Psoas muscle (tissue), 8 donors: ENCODE measurements around the gene COX4I2. TPM values are rescaled to one million over a fixed set of nuclear protein-coding genes. Genes with fewer than 3 reads are reported as not detected.

Source experiments
- ATAC-seq, 4 donors: fragments of 200-7000 bp; cut with Tn5 transposase; one replicate each; pipeline ENCODE4 v1.9.1; 2020; ENCODE audit warnings: moderate library complexity in 3 of 4, mild to moderate bottlenecking in 2 of 4
- DNase-seq, 2 donors: peaks; one replicate each; pipeline ENCODE4 v3.0.0-alpha.2; 2020
- H3K27ac ChIP-seq: fragments of 200-600 bp; one replicate; pipeline ENCODE4 v1.8.0; 2022
- H3K27me3 ChIP-seq, 3 donors: fragments of 200-600 bp in 1 of 3; one replicate each; pipeline versions ENCODE4 v1.6.1 to v1.8.0; 2013 to 2022; ENCODE audit warnings: low read length in 2 of 3, mild to moderate bottlenecking in 2 of 3, moderate library complexity in 1 of 3; ENCODE audit not compliant: insufficient read depth in 3 of 3
- H3K36me3 ChIP-seq, 2 donors: fragments of 200-600 bp in 1 of 2; one replicate each; pipeline versions ENCODE4 v1.6.1 to v1.8.0; 2013 to 2022; ENCODE audit warnings: low read depth in 1 of 2, mild to moderate bottlenecking in 1 of 2, moderate library complexity in 1 of 2; ENCODE audit not compliant: insufficient read depth in 1 of 2
- H3K4me1 ChIP-seq: fragments of 200-600 bp; one replicate; pipeline ENCODE4 v1.8.0; 2022
- H3K4me3 ChIP-seq: fragments of 200-600 bp; one replicate; pipeline ENCODE4 v1.8.0; 2022; ENCODE audit warnings: mild to moderate bottlenecking
- H3K9me3 ChIP-seq: fragments of 200-600 bp; one replicate; pipeline ENCODE4 v1.8.0; 2022
- WGBS, 3 donors: extraction: QIAGEN DNeasy Blood & Tissue Kit; methylation state at CpG; one replicate each; pipeline versions ENCODE4 v1.1.6 to v1.1.7; 2013; 5-methylcytosine and 5-hydroxymethylcytosine counted together
- intact Hi-C, 2 donors: fragments of 100-400 bp; cut with DNase I; formaldehyde crosslinking; loops; one replicate each; pipeline versions ENCODE4 v1.11.0 to v1.14.2; 2022
- polyA plus RNA-seq, 3 donors: library from polyadenylated mRNA; stranded (reverse); fragments of 200-250 nt; gene quantifications; one replicate each; pipeline ENCODE4 v1.2.3, GENCODE V29; 2013
- total RNA-seq, 4 donors: library from RNA; stranded (reverse); fragmentation: NEBNext Ultra II Directional in 2 of 4; extraction: Animal tissue kit (Norgen Biotek cat#: 25700) in 2 of 4; gene quantifications; one replicate each; pipeline versions ENCODE4 v1.2.1 to v1.2.4, GENCODE V29; 2021 to 2023
- TF ChIP-seq, protein P1 (sequence below): fragments of 200-600 bp; IDR thresholded peaks from one replicate; pipeline ENCODE4 v1.8.0; 2022; ENCODE audit warnings: antibody characterized with exemption
- donor health status: healthy with polysubstance abuse.
- donor health status: DM: no; HTN: no; CAD: no; lungs with moderate emphysema.
- donor health status: Bipolar disorder and iron deficiency.
- donor health status: healthy.
- donor health status: DM: yes; HTN: yes; CAD: no.
- donor health status: DM: no; HTN: no; CAD: no.
- donor health status: DM: no; HTN: no; CAD: no.
- donor health status: DM: yes; HTN: yes; CAD: no.

The COX4I2 gene
- total and polyA plus RNA-seq, 7 donors, result 3.5 to 13.2 (median 7.0) TPM

DNA sequence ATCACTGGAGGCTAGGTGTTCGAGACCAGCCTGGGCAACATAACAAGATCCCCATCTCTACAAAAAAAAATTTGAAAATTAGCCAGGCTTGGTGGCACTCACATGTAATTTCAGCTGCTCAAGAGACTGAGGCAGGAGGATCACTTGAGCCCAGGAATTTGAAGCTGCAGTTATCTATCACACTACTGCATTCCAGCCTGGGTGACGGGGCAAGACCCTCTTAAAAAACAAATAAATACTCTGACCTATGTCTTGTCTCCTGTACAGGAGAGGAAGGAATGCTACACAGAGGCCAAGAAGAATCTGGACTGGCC lies 25.8 kb downstream of the COX4I2 start:
- TF ChIP-seq, protein P1, sequence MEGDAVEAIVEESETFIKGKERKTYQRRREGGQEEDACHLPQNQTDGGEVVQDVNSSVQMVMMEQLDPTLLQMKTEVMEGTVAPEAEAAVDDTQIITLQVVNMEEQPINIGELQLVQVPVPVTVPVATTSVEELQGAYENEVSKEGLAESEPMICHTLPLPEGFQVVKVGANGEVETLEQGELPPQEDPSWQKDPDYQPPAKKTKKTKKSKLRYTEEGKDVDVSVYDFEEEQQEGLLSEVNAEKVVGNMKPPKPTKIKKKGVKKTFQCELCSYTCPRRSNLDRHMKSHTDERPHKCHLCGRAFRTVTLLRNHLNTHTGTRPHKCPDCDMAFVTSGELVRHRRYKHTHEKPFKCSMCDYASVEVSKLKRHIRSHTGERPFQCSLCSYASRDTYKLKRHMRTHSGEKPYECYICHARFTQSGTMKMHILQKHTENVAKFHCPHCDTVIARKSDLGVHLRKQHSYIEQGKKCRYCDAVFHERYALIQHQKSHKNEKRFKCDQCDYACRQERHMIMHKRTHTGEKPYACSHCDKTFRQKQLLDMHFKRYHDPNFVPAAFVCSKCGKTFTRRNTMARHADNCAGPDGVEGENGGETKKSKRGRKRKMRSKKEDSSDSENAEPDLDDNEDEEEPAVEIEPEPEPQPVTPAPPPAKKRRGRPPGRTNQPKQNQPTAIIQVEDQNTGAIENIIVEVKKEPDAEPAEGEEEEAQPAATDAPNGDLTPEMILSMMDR, result no peak
- WGBS, 3 donors, result 79 to 82% (median 81%) methylated on average over 2 of the region's 2 CpGs
- Histone ChIP-seq H3K9me3 (no peaks in the 10 kb centered on the region), H3K4me3 (no peak overlapping the region), H3K27ac (no peak overlapping the region), H3K4me1 (peaks cover 27% of the 10 kb centered on the region), H3K36me3 (peaks cover 7 to 29% of the 10 kb centered on the region in 2 donors), H3K27me3 (no peaks in the 10 kb centered on the region)
- intact Hi-C loops, result loop anchor here in 1 of 2 donors (10.0 kb wide), 1 partner anchor 161 kb away; no protein-coding TSS in a partner anchor
- DNase-seq (no peak), ATAC-seq (no peak)

DNA sequence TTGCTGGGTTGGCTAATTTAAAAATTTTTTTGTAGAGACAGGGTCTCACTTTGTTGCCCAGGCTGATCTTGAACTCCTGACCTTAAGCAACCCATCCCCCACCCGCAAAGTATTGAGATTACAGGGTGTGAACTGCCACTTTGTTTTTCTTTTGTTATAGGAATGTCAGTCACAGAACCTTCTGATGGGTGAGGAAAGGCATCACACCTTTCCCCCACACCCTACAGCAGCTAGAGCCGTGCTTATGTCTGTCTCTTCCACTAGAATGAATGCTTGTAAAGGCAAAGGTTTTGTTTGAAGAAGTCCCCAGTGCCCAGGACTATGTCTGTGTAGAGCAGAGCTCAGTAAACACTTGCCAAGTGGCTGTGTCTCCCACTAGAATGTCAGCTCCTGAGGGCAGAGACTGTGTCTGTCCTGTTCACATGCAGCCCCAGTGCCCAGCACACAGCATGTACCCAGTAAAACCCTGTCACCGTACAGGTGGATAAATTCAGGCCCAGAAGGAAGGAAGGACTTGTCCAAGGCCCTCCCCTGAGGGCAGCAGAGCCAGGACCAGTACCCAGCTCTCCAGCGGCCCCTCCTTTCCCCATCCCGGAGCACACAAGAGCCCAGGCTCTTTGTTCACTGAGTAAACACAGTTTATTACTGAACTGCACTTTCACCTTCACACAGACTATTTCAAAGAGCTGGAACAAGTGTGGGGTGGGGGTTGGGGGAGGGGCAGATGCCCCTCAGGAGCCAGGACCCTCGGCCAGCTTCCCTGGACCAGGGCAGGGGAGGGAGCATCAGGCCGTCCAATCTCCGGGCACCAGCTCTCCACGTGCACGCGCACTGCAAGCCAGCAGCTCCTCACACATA lies 26.4 kb downstream of the COX4I2 start:
- intact Hi-C loops, result loop anchor here in 1 of 2 donors (10.0 kb wide), 1 partner anchor 161 kb away; no protein-coding TSS in a partner anchor
- ATAC-seq (no peak), DNase-seq (no peak)
- Histone ChIP-seq H3K36me3 (peaks cover 7 to 29% of the 10 kb centered on the region in 2 donors), H3K27me3 (no peaks in the 10 kb centered on the region), H3K4me3 (no peak overlapping the region), H3K27ac (peak overlapping the region; percentile 56), H3K4me1 (peaks cover 33% of the 10 kb centered on the region), H3K9me3 (no peaks in the 10 kb centered on the region)
- WGBS, 3 donors, result 58 to 66% (median 61%) methylated on average over 11 of the region's 11 CpGs
- TF ChIP-seq, protein P1, result no peak

DNA sequence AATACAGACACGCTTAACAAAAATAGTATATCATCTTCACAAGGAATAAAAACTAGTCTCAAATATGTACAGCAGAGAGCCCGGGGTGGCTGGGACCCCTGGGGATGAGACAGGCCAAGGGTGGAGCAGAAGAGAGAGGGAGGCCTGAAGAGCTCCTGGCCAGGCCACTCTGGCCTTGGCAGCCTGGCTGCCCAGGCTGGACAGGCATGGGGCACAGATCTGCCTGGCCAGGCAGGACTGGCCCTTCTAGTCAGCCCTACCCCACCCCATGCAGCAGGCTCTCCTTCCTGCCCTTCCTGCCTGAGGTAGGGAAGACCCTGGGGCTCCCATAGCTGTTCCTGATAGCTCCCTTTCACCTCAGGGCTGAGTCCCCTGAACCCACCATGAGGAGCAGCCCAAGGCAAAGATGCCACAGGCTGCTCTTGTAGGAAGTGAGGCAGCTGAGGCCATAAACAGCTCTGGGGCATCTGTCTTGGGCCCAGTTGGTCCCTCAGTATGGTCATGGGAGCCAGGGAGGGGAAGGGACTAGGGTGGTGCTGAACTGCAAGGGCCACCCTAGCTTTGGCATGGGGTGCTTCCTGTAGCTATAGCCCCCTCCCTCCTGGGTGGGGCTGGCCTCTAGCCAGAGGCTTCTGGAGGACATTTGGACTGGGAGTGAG lies 27.1 kb downstream of the COX4I2 start:
- H3K4me1 ChIP-seq, result peaks cover 40% of the 10 kb centered on the region
- ATAC-seq (no peak), DNase-seq (no peak)
- H3K4me3 ChIP-seq, result no peak overlapping the region
- H3K27ac ChIP-seq, result peak overlapping the region; percentile 56
- intact Hi-C loops, result loop anchor here in 1 of 2 donors (10.0 kb wide), 1 partner anchor 160 kb away; no protein-coding TSS in a partner anchor
- H3K36me3 ChIP-seq, result peaks cover 7 to 29% of the 10 kb centered on the region in 2 donors
- TF ChIP-seq, protein P1, result no peak
- H3K27me3 ChIP-seq, result no peaks in the 10 kb centered on the region
- H3K9me3 ChIP-seq, result no peaks in the 10 kb centered on the region
- 57 to 64% (median 60%) methylated on average over 2 of the region's 2 CpGs for WGBS, 3 donors

DNA sequence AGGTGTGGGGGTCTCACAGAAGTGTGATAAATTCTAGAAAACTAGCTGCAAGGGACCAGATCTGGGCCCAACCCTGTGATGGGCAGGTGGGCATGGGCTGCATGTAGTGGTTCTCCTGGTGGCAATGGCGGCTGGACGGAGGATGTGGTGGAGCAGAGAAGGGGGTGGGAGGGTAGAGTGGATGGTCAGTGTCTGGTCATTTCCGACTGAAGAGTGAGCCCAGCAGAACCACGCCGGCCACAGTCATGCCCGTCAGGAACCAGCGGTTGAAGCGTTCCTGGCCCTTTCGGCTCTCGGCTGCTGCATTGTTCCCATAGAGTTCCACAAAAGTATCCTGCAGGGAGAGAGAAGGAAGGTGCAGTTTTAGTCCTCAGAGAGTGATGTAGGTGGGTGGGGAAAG lies 28.0 kb downstream of the COX4I2 start:
- no peaks in the 10 kb centered on the region for H3K27me3 ChIP-seq
- peaks cover 7 to 29% of the 10 kb centered on the region in 2 donors for H3K36me3 ChIP-seq
- H3K4me3 ChIP-seq, result no peak overlapping the region
- peak overlapping the region; percentile 56 for H3K27ac ChIP-seq
- intact Hi-C loops, result loop anchor here in 1 of 2 donors (10.0 kb wide), 1 partner anchor 159 kb away; no protein-coding TSS in a partner anchor
- DNase-seq, result no peak
- ATAC-seq, result no peak
- 94 to 97% (median 95%) methylated on average over 10 of the region's 10 CpGs for WGBS, 3 donors
- TF ChIP-seq, protein P1, result no peak
- no peaks in the 10 kb centered on the region for H3K9me3 ChIP-seq
- peaks cover 50% of the 10 kb centered on the region for H3K4me1 ChIP-seq
